GDM1 (cell line): Measurements from ENCODE around the gene PDPK1.
"Not testable (repeated sequence)": the region's sequence is repeated elsewhere in the genome, so short reads cannot be mapped to it uniquely, and the experiment has no call there.

ENCODE experiments used
- DNase-seq: peaks from one replicate; lab custom pipeline; 2025; lab: John Stamatoyannopoulos, UW

The PDPK1 gene

GRCh38 chr16:2587891-2588565 is 50.2 kb downstream of the PDPK1 start:
- no peak for DNase-seq

DNA sequence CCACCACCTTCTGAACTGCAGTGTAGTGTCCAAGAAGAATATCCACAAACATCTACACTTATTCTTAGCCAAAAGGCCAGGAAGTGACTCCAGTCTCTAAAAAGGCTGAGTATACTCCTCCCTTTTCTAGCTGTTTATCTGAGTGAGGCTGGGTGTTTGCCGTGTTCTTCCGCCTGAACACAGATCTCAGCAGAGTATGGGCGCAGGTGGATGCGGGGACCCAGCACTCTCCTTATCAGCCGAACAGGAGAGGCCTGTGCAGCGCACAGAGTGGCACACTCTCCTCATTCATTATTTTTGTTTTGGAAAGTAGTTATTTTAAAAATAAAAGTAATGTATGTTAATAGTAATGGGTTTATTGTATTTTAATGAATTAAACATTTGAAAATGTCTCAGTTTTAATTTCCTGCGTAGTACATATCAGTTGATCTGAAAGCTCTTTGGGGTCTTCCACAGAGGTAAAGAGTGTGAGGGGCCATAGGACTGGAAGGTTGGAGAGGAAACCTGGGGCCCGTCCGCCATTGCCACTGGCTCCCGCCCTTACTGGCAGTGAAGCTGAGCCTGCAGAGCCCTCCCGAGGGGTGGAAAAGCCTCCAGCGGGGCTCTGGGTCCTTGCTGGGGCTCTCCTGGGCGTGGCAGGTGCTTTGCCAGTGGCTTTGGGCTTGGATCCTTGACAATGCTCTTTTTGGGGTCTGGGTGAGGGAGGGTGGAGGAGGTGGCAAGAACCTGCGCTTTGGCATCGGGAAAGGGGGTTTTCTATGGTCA is 53.8 kb downstream of the PDPK1 start:
- no peak for DNase-seq

GRCh38 chr16:2592786-2593185 is 55.0 kb downstream of the PDPK1 start:
- DNase-seq, result no peak

GRCh38 chr16:2595393-2596205 is 57.8 kb downstream of the PDPK1 start:
- DNase-seq, result no peak

DNA sequence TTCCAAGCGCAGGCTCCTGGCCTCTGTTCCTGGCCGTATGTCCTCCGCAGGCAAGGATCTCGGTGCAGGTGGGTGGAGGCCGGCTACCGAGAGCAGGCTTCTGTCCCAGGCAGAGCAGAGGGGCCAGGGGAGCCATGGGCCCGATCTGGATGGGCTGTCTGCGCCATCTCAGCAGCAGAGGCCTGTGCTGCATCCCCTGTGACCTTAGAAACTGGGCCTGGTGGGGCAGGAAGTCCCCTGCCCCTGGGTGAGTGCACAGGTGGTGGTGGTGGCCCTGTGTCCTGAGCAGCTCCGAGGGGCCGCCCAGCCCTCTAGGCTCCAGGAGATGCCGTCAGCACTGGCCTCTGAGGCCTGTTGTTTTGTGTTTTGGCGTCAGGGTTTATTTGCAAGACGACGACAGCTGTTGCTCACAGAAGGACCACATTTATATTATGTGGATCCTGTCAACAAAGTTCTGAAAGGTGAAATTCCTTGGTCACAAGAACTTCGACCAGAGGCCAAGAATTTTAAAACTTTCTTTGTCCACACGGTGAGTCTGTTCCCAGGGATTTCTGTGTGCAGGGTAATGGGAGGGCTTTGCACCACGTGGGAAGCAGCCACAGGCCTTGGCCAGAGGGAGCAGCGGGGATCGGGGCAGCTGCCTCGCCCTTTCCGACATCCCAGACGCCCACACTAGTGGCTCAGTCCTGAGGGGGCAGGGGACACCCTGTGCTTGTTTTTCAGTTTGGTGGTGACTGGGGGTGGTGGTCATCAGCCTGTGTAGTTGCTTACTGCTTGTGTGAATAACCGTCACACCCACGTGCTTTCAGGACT is 59.1 kb downstream of the PDPK1 start:
- DNase-seq, result no peak

GRCh38 chr16:2597560-2597902 is 59.7 kb downstream of the PDPK1 start:
- no peak for DNase-seq

DNA sequence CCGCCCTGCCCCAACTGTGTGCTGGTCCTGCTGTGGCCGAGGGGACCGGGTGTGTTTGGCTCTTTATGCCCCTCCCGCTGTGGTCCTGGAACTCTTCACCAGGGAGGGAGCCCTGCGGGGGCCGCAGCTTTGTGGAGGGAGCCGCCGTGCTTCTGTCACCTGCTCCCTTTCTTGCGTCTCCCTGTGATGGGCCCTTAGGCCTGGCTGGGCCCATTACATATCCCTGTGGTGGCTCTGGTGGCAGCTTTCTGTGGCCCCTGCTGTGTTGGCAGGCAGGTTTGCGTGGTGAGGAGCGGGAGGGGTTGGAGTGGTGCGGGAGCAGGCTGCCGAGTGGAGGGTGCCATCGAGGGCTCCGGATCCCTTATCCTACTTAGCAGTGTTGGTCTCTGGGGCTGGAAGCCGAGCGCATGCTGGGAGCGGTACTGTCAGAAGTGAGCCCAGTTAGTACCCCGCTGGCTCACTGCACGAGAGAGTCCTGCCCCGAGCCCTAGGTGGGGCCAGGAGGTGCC is 60.4 kb downstream of the PDPK1 start:
- no peak for DNase-seq

DNA sequence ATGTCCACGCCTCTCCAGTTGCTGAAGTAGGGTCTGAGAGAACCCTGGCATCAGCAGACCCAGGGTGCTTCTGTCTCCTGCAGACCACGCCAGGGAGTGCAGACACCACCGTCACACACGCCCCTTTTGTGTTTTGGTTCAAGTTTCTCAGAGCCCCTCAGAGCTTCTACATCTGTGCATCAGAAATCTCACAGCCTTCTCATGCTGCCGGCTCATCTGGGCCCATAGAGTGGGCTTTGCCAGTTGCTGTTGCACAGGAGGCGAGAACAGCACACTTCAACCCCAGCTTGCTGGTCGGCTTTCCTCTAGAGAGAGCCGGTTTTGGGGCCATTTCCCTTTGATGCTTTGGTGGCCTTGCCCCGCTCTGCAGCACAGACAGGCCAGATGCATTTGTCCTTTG is 60.9 kb downstream of the PDPK1 start:
- no peak for DNase-seq

DNA sequence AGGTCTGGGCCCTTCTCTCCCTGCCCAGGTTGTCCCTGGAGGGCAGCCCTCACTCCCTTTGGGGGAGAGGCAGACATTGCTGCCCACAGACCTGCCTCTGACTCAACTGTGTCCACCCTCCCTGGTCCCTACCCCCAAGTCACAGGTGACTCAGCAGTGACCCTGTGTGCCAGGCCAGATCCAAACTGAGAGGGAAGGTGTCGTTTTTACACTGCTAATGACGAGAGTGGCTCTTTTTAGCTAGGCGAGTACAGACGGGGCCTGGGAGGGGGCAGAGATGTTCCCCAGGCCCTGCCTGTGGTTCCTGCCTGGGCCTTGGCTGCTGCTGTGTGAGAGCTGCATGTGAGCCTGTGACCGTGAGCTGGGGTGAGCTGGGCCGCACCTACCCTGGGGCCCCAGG is 61.3 kb downstream of the PDPK1 start:
- DNase-seq, result not testable (repeated sequence)

GRCh38 chr16:2599785-2600184 is 62.0 kb downstream of the PDPK1 start:
- not testable (repeated sequence) for DNase-seq

- DNase-seq, result not testable (repeated sequence)
Measured at GRCh38 chr16:2601301-2602025, 63.6 kb downstream of the PDPK1 start.

DNA sequence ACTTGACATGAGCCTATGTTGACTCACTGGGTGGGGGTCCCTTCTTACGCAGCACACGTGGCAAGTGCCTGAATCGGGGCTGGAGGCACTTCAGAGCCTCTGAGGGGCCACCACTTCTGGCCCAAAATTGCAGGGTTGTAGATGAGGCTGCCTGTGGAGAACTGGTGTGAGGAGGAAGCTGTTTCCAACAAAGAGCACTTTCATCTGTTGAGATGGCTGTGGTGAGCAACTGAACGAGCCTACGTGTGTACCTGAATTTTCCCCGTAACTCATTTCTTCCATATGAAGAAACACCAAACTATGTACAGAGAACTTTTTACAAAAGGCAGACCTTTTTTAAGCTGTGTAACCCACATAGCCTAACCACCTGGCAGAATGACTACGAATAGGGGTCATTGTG is 64.4 kb downstream of the PDPK1 start:
- DNase-seq, result not testable (repeated sequence)

- peak; percentile 83 for DNase-seq
Measured at GRCh38 chr16:2603165-2604015, 65.6 kb downstream of the PDPK1 start.

DNA sequence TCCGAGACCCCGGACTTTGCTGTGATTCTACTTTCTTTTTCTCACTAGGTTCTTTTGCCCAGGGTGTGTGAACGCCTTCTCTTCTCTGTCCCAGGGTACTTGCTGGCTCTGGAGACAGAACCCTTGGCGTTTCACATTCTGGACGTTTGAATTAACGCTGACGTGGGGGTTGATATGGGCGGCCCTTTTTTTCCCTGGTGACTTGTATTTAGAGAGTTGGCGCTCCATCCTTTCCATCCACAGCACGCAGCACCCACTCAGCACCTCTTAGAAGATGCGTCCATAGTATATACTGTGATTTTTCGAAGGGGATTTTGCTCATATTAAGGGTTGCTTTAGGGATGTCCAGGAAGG is 66.2 kb downstream of the PDPK1 start:
- DNase-seq, result not testable (repeated sequence)

GRCh38 chr16:2606820-2607219 is 69.0 kb downstream of the PDPK1 start:
- not testable (repeated sequence) for DNase-seq

DNA sequence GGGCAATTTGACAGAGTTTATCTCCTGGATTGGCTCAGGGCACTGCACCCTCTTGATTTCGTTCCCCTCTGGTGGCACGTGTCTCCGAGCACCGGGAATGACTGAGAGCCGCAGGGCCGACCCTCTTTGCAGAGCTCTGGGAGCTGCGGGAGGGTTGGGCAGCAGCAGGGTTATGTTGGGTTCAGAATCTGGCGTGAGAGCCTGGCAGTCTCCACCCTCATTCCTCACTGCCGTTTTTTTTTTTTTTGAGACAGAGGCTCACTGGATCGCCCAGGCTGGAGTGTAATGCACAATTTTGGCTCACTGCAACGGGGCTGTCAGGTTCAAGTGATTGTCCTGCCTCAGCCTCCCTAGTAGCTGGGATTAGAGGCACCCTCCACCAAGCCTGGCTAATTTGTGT is 71.5 kb downstream of the PDPK1 start:
- not testable (repeated sequence) for DNase-seq

DNA sequence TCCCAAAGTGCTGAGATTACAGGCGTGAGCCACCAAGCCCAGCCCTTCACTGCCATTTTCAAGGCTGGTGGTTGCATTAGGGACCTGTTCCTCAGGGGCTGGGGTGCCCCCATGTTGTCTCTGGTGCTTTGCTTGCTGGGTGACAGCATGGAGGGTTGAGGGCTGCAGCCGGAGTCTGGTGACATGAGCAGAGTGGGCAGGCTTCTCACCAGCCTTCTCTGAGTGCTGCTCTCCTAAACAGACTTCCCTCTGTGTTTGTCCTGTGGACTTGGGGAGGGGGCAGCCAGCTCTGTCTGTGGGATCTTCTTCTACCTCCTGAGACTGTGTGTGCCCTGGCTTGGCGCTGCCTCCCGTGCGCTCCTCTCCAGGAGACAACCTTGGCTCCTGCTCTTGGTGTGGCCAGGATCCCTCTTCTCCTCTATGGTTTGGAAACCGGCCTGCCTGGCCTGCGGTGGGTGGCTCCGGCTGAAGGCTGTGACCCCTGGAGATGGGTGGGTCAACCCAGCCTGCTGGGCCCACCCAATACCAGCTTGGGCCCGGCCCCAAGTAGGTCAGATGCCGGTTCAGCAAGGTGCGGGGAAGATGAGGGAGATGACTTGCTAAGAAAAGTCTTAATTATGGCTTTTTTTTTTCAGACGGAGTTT is 72.1 kb downstream of the PDPK1 start:
- DNase-seq, result no peak

- no peak for DNase-seq
Measured at GRCh38 chr16:2610781-2611498, 73.1 kb downstream of the PDPK1 start.

- DNase-seq, result no peak
Measured at GRCh38 chr16:2611499-2611862, 73.7 kb downstream of the PDPK1 start.
